ENCODE results near the gene LRAT. TPM values are rescaled to one million over a fixed set of nuclear protein-coding genes. Genes with fewer than 3 reads are reported as not detected.

Gene LRAT
- total RNA-seq, 1 donor from 2014 or later, result 0.50 TPM

DNA sequence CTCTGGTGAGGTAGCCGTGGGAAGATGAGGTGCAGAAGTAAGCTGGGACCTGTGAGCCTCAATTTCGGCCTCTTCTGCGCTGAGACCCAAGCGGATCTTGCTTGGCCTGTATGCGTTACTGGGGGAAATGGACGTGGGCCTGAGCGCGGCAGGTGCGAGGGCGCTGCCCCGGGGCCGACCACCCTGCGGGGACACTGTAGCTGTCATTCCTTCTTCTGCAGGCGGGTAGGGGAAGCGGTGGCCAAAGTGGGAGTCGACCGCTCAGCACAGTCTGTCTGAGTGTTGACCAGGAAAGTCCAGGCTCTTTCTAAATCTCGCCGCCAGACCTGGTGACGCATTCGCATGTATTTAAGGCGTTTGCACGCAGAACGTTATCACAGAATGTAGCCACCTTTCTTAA, 3.3 kb upstream of the LRAT start:
- H3K4me3 ChIP-seq (ENCODE audit: insufficient read depth, low read depth, low read length), result no peak overlapping the region
- no peak for TF ChIP-seq EZH2 (IDR thresholded peaks at IDR 0.05; ENCODE audit: insufficient read depth, low read length)
- TF ChIP-seq, protein P1, sequence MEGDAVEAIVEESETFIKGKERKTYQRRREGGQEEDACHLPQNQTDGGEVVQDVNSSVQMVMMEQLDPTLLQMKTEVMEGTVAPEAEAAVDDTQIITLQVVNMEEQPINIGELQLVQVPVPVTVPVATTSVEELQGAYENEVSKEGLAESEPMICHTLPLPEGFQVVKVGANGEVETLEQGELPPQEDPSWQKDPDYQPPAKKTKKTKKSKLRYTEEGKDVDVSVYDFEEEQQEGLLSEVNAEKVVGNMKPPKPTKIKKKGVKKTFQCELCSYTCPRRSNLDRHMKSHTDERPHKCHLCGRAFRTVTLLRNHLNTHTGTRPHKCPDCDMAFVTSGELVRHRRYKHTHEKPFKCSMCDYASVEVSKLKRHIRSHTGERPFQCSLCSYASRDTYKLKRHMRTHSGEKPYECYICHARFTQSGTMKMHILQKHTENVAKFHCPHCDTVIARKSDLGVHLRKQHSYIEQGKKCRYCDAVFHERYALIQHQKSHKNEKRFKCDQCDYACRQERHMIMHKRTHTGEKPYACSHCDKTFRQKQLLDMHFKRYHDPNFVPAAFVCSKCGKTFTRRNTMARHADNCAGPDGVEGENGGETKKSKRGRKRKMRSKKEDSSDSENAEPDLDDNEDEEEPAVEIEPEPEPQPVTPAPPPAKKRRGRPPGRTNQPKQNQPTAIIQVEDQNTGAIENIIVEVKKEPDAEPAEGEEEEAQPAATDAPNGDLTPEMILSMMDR (IDR thresholded peaks at IDR 0.05; ENCODE audit: insufficient read depth, low read depth, low read length), result no peak
- Mint-ChIP-seq H3K4me3 (ENCODE audit: unreplicated experiment) (no peak overlapping the region), H3K27me3 (ENCODE audit: low read depth, unreplicated experiment) (peaks cover 52% of the 10 kb centered on the region), H3K36me3 (ENCODE audit: low read depth, unreplicated experiment) (no peaks in the 10 kb centered on the region), H3K4me1 (ENCODE audit: low read depth, unreplicated experiment) (peaks cover 5% of the 10 kb centered on the region), H3K27ac (ENCODE audit: unreplicated experiment) (no peak overlapping the region), H3K9me3 (ENCODE audit: unreplicated experiment) (peaks cover 7% of the 10 kb centered on the region)
- peaks cover 22% of the 10 kb centered on the region for H3K4me1 ChIP-seq (ENCODE audit: insufficient read depth, low read length)
- no peaks in the 10 kb centered on the region for H3K36me3 ChIP-seq (ENCODE audit: insufficient read depth, low read length)
- no peak overlapping the region for H2AFZ ChIP-seq (ENCODE audit: low read depth, low read length)
- FAIRE-seq (no peak), DNase-seq (ENCODE audit: low read depth) (no peak)
- no peak overlapping the region for H3K4me2 ChIP-seq (ENCODE audit: low read length)
- no peaks in the 10 kb centered on the region for H3K9me3 ChIP-seq (ENCODE audit: insufficient read depth, low read depth, low read length)
- H4K20me1 ChIP-seq (ENCODE audit: insufficient read depth, low read length), result no peaks in the 10 kb centered on the region
- H3K27ac ChIP-seq (ENCODE audit: low read depth, low read length), result no peak overlapping the region
- no peak overlapping the region for H3K9ac ChIP-seq (ENCODE audit: low read length)
- H3K79me2 ChIP-seq (ENCODE audit: insufficient read depth, low read length), result no peaks in the 10 kb centered on the region
- H3K27me3 ChIP-seq (ENCODE audit: insufficient read depth, low read length), result peaks cover 36% of the 10 kb centered on the region

DNA sequence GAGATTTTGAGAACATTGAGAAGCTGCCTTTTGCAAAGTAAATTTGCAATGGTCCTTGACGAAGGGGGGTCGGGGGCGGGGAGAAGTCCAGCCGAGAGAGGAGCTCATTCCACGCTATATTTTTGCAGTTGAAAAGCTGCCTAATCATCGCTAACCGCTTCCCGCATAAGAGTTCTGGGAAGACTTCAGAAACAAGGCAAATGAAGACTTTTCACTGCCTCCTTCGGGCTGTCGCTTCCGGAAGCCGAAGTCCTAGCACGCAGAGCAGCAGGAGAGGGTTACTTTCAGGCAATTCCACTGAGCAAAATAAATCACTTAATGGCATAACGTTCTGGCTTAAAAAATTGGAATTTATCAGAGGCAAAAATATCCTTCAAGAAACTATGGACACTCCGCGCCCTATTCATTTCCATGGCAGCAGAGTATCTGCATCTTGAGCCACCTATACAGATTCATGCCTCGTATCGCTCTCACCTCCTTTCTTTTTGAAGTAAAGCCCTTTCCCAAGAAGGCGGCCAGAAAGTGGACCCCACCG, 2.6 kb upstream of the LRAT start:
- no peak overlapping the region for H3K9ac ChIP-seq (ENCODE audit: low read length)
- no peak overlapping the region for H3K4me3 ChIP-seq (ENCODE audit: insufficient read depth, low read depth, low read length)
- H4K20me1 ChIP-seq (ENCODE audit: insufficient read depth, low read length), result no peaks in the 10 kb centered on the region
- H3K4me1 ChIP-seq (ENCODE audit: insufficient read depth, low read length), result peaks cover 22% of the 10 kb centered on the region
- no peak for FAIRE-seq
- no peak for DNase-seq (ENCODE audit: low read depth)
- H3K27me3 Mint-ChIP-seq (ENCODE audit: low read depth, unreplicated experiment), result peaks cover 57% of the 10 kb centered on the region
- H3K79me2 ChIP-seq (ENCODE audit: insufficient read depth, low read length), result no peaks in the 10 kb centered on the region
- no peak overlapping the region for H3K27ac ChIP-seq (ENCODE audit: low read depth, low read length)
- no peak overlapping the region for H3K27ac Mint-ChIP-seq (ENCODE audit: unreplicated experiment)
- no peaks in the 10 kb centered on the region for H3K36me3 ChIP-seq (ENCODE audit: insufficient read depth, low read length)
- peak overlapping the region; percentile 60 for H3K4me3 Mint-ChIP-seq (ENCODE audit: unreplicated experiment)
- no peaks in the 10 kb centered on the region for H3K36me3 Mint-ChIP-seq (ENCODE audit: low read depth, unreplicated experiment)
- peaks cover 7% of the 10 kb centered on the region for H3K9me3 Mint-ChIP-seq (ENCODE audit: unreplicated experiment)
- peaks cover 5% of the 10 kb centered on the region for H3K4me1 Mint-ChIP-seq (ENCODE audit: low read depth, unreplicated experiment)
- no peak for TF ChIP-seq EZH2 (IDR thresholded peaks at IDR 0.05; ENCODE audit: insufficient read depth, low read length)
- TF ChIP-seq, protein P1 (IDR thresholded peaks at IDR 0.05; ENCODE audit: insufficient read depth, low read depth, low read length), result no peak
- peaks cover 39% of the 10 kb centered on the region for H3K27me3 ChIP-seq (ENCODE audit: insufficient read depth, low read length)
- H3K4me2 ChIP-seq (ENCODE audit: low read length), result no peak overlapping the region
- no peaks in the 10 kb centered on the region for H3K9me3 ChIP-seq (ENCODE audit: insufficient read depth, low read depth, low read length)
- peak overlapping the region; percentile 10 for H2AFZ ChIP-seq (ENCODE audit: low read depth, low read length)

All from astrocyte (in vitro differentiated cells and primary cell).